OCI-LY3 (cell line): ENCODE results near the gene SETD5.
A peak's percentile ranks its signal among the peaks of the same experiment; 100 is the strongest.

Experiments
- H2AFZ ChIP-seq: fragments of 200-600, 300-600 bp; shearing (Covaris generic); 2 replicates; pipeline ENCODE4 v1.6.0; 2014; ENCODE audit warnings: antibody characterized with exemption, low read depth, low read length
- H3K27ac ChIP-seq: fragments of 200-600, 300-600 bp; sonication (generic); 2 replicates; pipeline ENCODE4 v1.5.1; 2014; ENCODE audit warnings: mild to moderate bottlenecking, low read length, moderate library complexity, mixed read lengths
- H3K27me3 ChIP-seq: fragments of 200-600, 300-600 bp; sonication (generic); 2 replicates; pipeline ENCODE4 v1.6.1; 2014; ENCODE audit warnings: low read depth, low read length, mixed read lengths
- H3K36me3 ChIP-seq: fragments of 200-600, 300-600 bp; sonication (generic); replicated peaks from 2 replicates; pipeline ENCODE3; 2014; ENCODE audit warnings: low read depth, low read length, mixed read lengths
- H3K4me1 ChIP-seq: fragments of 300-600, 200-600 bp; sonication (generic); 2 replicates; pipeline ENCODE4 v1.6.1; 2014; ENCODE audit warnings: low read length, mixed read lengths
- H3K4me2 ChIP-seq: fragments of 200-600, 300-600 bp; sonication (generic); 2 replicates; pipeline ENCODE4 v1.6.1; 2014; ENCODE audit warnings: low read length, mixed read lengths
- H3K4me3 ChIP-seq: fragments of 300-600, 200-600 bp; sonication (generic); 2 replicates; pipeline ENCODE4 v1.5.1; 2014; ENCODE audit warnings: antibody characterized with exemption, mild to moderate bottlenecking, low read length, moderate library complexity
- H3K79me2 ChIP-seq: fragments of 300-600, 200-600 bp; shearing (Covaris generic); 2 replicates; pipeline ENCODE4 v1.6.1; 2014; ENCODE audit warnings: mild to moderate bottlenecking, low read length, mixed read lengths
- H3K9ac ChIP-seq: fragments of 300-600, 200-600 bp; shearing (Covaris generic); 2 replicates; pipeline ENCODE4 v1.6.0; 2014; ENCODE audit warnings: mild to moderate bottlenecking, low read length, moderate library complexity
- H3K9me3 ChIP-seq: fragments of 200-600, 300-600 bp; shearing (Covaris generic); 2 replicates; pipeline ENCODE4 v1.6.1; 2014; ENCODE audit warnings: low read length, mixed read lengths; ENCODE audit not compliant: insufficient read depth
- H4K20me1 ChIP-seq: fragments of 200-600, 300-600 bp; sonication (generic); 2 replicates; pipeline ENCODE4 v1.6.1; 2016; ENCODE audit warnings: low read length, mixed read lengths; ENCODE audit not compliant: insufficient read depth
- EZH2phosphoT487 ChIP-seq: fragments of 200-600 bp; shearing (Covaris generic); IDR thresholded peaks from 2 replicates; pipeline ENCODE4 v1.6.1; 2018; ENCODE audit warnings: antibody characterized with exemption, mixed run types, low read depth
- TF ChIP-seq, protein P1 (sequence below): fragments of 200-600, 300-600 bp; sonication (generic); IDR thresholded peaks from 2 replicates; pipeline ENCODE4 v1.5.1; 2014; ENCODE audit warnings: antibody characterized with exemption, low read length, low read depth

Gene SETD5

DNA sequence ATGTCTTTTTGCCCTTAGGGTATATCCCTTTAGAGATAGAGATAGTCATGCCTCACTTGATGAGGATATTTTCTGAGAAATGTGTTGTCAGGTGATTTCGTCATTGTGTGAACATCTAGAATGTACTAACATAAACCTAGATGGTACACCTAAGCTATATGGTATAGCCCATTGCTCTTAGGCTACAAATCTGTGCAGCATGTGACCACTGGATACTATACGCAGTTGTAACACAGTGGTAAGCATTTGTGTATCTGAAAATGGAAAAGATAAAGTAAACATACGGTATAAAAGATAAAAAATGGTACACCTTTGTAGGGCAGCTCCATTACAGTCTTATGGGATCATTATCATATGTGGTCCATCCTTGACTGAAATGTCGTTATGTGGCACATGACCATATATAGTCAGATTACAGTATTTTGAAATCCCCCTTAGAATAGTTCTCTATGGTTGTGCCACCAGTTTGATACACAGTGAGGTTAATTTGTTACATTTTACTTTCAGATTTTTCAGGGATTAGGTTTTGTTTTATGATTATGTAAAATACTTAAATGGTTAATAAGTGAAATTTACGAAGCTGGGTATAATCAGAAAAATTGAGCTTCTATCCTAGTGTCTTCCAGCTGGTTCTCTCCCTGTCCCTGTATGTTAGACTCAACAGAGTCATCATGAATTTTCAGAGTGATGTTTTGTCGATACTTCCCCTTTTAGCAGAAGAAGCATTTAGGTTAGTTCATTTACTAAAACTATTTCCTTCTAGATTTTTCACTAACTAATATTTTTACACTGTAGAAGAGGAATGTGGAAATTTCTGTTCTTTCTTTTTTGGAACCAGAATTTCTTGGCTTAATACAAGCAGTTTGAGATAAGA, 12.8 kb downstream of the SETD5 start:
- Histone ChIP-seq H3K9me3 (no peaks in the 10 kb centered on the region), H3K27me3 (no peaks in the 10 kb centered on the region), H3K4me1 (peaks cover 30% of the 10 kb centered on the region), H2AFZ (no peak overlapping the region), H3K36me3 (peaks cover 12% of the 10 kb centered on the region), H3K79me2 (peaks cover 100% of the 10 kb centered on the region), H3K4me2 (peak overlapping the region; percentile 60), H3K9ac (no peak overlapping the region; the same call in 1 of the 2 replicates), H4K20me1 (peaks cover 98% of the 10 kb centered on the region), H3K4me3 (peak overlapping the region; percentile 39), H3K27ac (peak overlapping the region; percentile 64)
- no peak for TF ChIP-seq EZH2phosphoT487
- TF ChIP-seq, protein P1, sequence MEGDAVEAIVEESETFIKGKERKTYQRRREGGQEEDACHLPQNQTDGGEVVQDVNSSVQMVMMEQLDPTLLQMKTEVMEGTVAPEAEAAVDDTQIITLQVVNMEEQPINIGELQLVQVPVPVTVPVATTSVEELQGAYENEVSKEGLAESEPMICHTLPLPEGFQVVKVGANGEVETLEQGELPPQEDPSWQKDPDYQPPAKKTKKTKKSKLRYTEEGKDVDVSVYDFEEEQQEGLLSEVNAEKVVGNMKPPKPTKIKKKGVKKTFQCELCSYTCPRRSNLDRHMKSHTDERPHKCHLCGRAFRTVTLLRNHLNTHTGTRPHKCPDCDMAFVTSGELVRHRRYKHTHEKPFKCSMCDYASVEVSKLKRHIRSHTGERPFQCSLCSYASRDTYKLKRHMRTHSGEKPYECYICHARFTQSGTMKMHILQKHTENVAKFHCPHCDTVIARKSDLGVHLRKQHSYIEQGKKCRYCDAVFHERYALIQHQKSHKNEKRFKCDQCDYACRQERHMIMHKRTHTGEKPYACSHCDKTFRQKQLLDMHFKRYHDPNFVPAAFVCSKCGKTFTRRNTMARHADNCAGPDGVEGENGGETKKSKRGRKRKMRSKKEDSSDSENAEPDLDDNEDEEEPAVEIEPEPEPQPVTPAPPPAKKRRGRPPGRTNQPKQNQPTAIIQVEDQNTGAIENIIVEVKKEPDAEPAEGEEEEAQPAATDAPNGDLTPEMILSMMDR, result no peak

DNA sequence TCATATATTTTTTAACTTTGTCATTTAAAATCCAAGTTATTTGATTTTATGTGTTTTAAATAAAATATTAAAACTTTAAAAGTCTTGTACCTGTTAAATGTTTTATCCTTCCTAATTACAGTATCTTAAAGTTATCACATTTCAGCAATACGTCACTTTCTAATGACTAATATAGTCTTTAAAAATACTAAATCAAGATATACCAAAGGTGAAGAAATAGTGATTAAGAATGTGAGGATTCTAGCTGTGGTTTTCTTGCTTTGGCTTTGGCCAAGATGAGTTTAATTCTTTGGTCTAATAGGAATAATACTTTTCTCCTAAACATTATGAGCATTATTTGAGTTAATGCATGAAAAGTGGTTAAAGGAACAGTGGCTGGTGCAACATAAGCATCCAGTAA, 13.9 kb downstream of the SETD5 start:
- no peak overlapping the region for H3K9ac ChIP-seq
- no peaks in the 10 kb centered on the region for H3K27me3 ChIP-seq
- H3K9me3 ChIP-seq, result no peaks in the 10 kb centered on the region
- no peak overlapping the region for H3K27ac ChIP-seq
- H3K4me3 ChIP-seq, result no peak overlapping the region
- H3K79me2 ChIP-seq, result peaks cover 100% of the 10 kb centered on the region
- H3K36me3 ChIP-seq, result peaks cover 16% of the 10 kb centered on the region
- peaks cover 98% of the 10 kb centered on the region for H4K20me1 ChIP-seq
- no peak overlapping the region for H2AFZ ChIP-seq
- no peak for TF ChIP-seq EZH2phosphoT487
- TF ChIP-seq, protein P1, result no peak
- H3K4me1 ChIP-seq, result peaks cover 30% of the 10 kb centered on the region
- H3K4me2 ChIP-seq, result no peak overlapping the region

DNA sequence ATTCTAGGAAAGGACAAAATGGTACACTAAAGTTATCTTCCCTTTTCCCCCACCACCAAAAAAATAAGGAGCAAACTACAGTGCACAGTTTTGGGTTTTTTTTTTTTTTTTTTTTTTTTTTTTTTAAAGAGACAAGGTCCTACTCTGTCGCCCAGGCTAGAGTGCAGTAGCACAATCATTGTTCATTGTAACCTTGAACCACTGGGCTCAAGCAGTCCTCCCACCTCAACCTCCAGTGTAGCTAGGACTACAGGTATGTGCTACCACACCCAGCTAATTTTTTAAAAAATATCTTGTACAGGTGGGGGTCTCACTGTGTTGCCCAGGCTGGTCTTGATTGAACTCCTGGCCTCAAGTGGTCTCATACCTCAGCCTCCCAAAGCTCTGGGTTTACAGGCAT, 14.9 kb downstream of the SETD5 start:
- Histone ChIP-seq H3K4me1 (peaks cover 24% of the 10 kb centered on the region), H4K20me1 (peaks cover 98% of the 10 kb centered on the region), H3K4me2 (no peak overlapping the region)

DNA sequence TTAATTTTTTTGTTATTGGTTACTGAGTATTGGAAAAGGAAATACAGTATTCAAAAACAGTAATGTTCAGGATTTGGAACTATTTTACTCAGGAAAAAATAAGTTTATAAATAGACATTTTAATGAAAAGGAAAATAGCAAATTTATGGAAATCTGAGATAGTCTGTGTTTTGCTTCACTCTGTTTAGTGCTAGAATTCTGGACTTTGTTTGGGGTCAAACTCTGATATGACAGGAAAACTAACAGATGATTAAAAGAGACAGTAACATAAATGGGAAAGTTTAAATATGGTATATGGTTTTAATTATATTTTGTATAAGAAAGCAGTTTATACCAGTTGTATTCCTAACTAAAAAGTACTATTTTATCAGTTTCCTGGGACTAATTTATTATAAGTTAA, 17.4 kb downstream of the SETD5 start:
- Histone ChIP-seq H3K27ac (no peak overlapping the region), H3K27me3 (no peaks in the 10 kb centered on the region), H3K9ac (no peak overlapping the region), H3K4me3 (no peak overlapping the region), H2AFZ (no peak overlapping the region), H3K4me1 (peaks cover 14% of the 10 kb centered on the region), H3K79me2 (peaks cover 100% of the 10 kb centered on the region), H3K4me2 (no peak overlapping the region), H3K36me3 (peaks cover 15% of the 10 kb centered on the region), H3K9me3 (no peaks in the 10 kb centered on the region), H4K20me1 (peaks cover 94% of the 10 kb centered on the region)
- TF ChIP-seq, protein P1, result no peak
- TF ChIP-seq EZH2phosphoT487, result no peak

More for the DNA sequence above, 14.9 kb downstream of the SETD5 start:
- peaks cover 100% of the 10 kb centered on the region for H3K79me2 ChIP-seq
- H3K27ac ChIP-seq, result no peak overlapping the region
- H3K9me3 ChIP-seq, result no peaks in the 10 kb centered on the region
- no peaks in the 10 kb centered on the region for H3K27me3 ChIP-seq
- H3K36me3 ChIP-seq, result peaks cover 19% of the 10 kb centered on the region
- H3K4me3 ChIP-seq, result no peak overlapping the region
- no peak overlapping the region for H3K9ac ChIP-seq
- H2AFZ ChIP-seq, result no peak overlapping the region
- no peak for TF ChIP-seq EZH2phosphoT487
- TF ChIP-seq, protein P1, result no peak
